D721Med (cell line): ENCODE data around the gene UBAC2.
"Not testable (repeated sequence)": the region's sequence is repeated elsewhere in the genome, so short reads cannot be mapped to it uniquely, and the experiment has no call there.

ENCODE experiments used
- DNase-seq: peaks from one replicate; pipeline ENCODE4 v3.0.0; 2011; ENCODE audit warnings: low spot score; ENCODE audit not compliant: insufficient read length
- FAIRE-seq: peaks from 2 replicates; lab custom pipeline; 2011; peaks lifted over from hg19 to GRCh38; lab: Jason Lieb, UNC
- CTCF ChIP-seq: IDR thresholded peaks from 2 replicates; pipeline ENCODE4 v1.5.1; 2012; ENCODE audit warnings: mild to moderate bottlenecking, control low read depth; ENCODE audit not compliant: insufficient read depth; ENCODE audit errors: missing control alignments

The UBAC2 gene

GRCh38 chr13:99386495-99386894, 185.8 kb downstream of the UBAC2 start:
- FAIRE-seq (no peak), DNase-seq (no peak)
- no peak for TF ChIP-seq CTCF

GRCh38 chr13:99386911-99387788, 186.5 kb downstream of the UBAC2 start:
- DNase-seq (peak; percentile 41), FAIRE-seq (no peak)
- TF ChIP-seq CTCF: peak; percentile 36

GRCh38 chr13:99388334-99388923, 187.8 kb downstream of the UBAC2 start:
- FAIRE-seq (no peak), DNase-seq (no peak)

GRCh38 chr13:99389094-99389493, 188.4 kb downstream of the UBAC2 start:
- not testable (repeated sequence) for DNase-seq, FAIRE-seq

More at GRCh38 chr13:99388334-99388923, 187.8 kb downstream of the UBAC2 start:
- no peak for TF ChIP-seq CTCF

GRCh38 chr13:99389520-99390304, 189.1 kb downstream of the UBAC2 start:
- TF ChIP-seq CTCF: no peak
- FAIRE-seq: no peak
- no peak for DNase-seq

- no peak for DNase-seq
- no peak for FAIRE-seq
- no peak for TF ChIP-seq CTCF
Measured at GRCh38 chr13:99390601-99391000, 189.9 kb downstream of the UBAC2 start.

- no peak for FAIRE-seq
- no peak for DNase-seq
- no peak for TF ChIP-seq CTCF
Measured at GRCh38 chr13:99391781-99392469, 191.3 kb downstream of the UBAC2 start.
